GM21423 (cell line): ENCODE measurements around the gene NUP35.

Source experiments
- ATAC-seq: cut with Tn5 transposase; IDR thresholded peaks from one replicate; pipeline ENCODE4 v1.9.1; 2021; ENCODE audit warnings: mild to moderate bottlenecking, moderate library complexity; ENCODE audit not compliant: unreplicated experiment

The NUP35 gene

DNA sequence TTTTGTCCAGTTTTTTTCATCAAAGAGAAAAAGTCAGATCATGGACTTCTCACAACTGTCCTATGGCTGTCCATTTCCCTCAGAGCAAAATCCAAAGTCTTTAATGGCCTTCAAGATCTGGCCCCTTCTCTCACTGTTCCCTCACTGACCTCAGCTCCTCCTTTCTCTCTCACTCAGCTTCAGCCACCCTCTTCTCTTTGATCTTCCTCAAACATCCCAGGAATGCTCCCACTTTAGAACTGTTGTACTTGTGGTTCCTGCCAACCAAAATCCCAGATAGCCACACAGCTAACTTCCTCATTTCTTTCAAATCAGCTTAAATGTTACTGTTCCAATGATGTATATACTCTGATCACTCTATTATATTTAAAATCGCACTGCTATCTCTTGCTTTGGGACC is 82.9 kb downstream of the NUP35 start:
- no peak for ATAC-seq

DNA sequence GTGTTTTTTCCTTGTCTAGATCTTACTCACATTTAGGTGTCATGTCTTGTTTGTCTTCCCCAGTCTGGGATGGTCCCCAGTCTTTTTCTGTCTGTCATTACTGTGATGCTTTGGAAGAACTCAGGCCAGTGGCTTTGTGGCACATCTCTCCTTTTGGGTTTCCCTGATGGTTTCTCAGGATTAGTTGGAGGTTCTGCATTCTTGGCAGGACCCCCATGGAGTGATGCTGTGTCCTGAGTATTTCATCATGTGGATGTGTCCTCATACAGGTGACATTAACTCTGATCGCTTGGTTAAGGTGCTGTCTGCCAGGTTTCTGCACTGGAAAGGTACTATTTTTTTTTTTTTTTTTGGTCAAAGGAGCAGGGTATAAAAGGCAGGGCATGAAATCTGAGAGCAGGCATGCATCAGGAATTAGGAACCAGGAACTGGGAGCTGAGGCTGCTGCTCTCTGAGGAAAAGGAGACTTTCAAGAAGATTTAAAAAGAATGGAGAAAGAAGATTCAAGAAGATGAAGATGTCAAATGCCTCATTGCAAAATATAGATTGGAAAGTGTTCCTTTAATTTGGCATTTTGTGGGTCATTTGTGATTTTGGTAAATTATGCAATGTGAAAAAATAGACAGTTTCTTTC is 85.3 kb downstream of the NUP35 start:
- ATAC-seq = no peak
